ENCODE measurements around the gene COLQ. TPM values are rescaled to one million over a fixed set of nuclear protein-coding genes. Genes with fewer than 3 reads are reported as not detected.

COLQ gene
- total RNA-seq, 5 donors from 2014 or later (not counting 1 experiment from before 2014, with no cell fraction given) = 5.1 to 11.4 (median 7.2) TPM

- H3K4me1 Mint-ChIP-seq = peaks cover 0 to 12% (median 0%) of the 10 kb centered on the region in 3 donors
- Histone ChIP-seq H3K4me1 (ENCODE audit: control insufficient read depth in 1 of 2, extremely low read depth in 1 of 2, insufficient read depth in 2 of 2, low read length in 2 of 2) (peaks cover 0 to 3% of the 10 kb centered on the region in 2 experiments), H3K4me3 (ENCODE audit: control insufficient read depth in 1 of 2, extremely low read depth in 1 of 2, low read length in 1 of 2) (no peak overlapping the region), H3K9me3 (no peaks in the 10 kb centered on the region), H3K27me3 (replicated peaks in 1 of 2; ENCODE audit: control insufficient read depth in 2 of 2, extremely low read depth in 1 of 2, insufficient read depth in 2 of 2, low read length in 1 of 2) (no peaks in the 10 kb centered on the region), H3K36me3 (ENCODE audit: control insufficient read depth in 2 of 2, extremely low read depth in 1 of 2, insufficient read depth in 1 of 2, low read length in 1 of 2) (no peaks in the 10 kb centered on the region), H3K27ac (ENCODE audit: low read length) (no peak overlapping the region)
- H3K4me3 Mint-ChIP-seq = no peak overlapping the region
- H3K36me3 Mint-ChIP-seq = peaks cover 3% of the 10 kb centered on the region
- ChIA-PET CTCF (no interaction called here), POLR2A (no interaction called here)
- ATAC-seq (replicated peaks in 1 of 4) (no peak), DNase-seq (no peak)
- 80% methylated on average over 1 of the region's 4 CpGs for WGBS (ENCODE audit: insufficient coverage)
- H3K27ac Mint-ChIP-seq = no peak overlapping the region
- H3K27me3 Mint-ChIP-seq = no peaks in the 10 kb centered on the region
- no peaks in the 10 kb centered on the region for H3K9me3 Mint-ChIP-seq
Observed at GRCh38 chr3:15492847-15493360, 28.6 kb downstream of the COLQ start.

GRCh38 chr3:15491143-15491542, 30.4 kb downstream of the COLQ start:
- DNase-seq (no peak), ATAC-seq (replicated peaks in 1 of 4) (no peak)
- peaks cover 0 to 8% of the 10 kb centered on the region in 2 experiments for H3K4me1 ChIP-seq (ENCODE audit: control insufficient read depth in 1 of 2, extremely low read depth in 1 of 2, insufficient read depth in 2 of 2, low read length in 2 of 2)
- Mint-ChIP-seq H3K27ac (no peak overlapping the region), H3K4me1 (peaks cover 0 to 15% (median 0%) of the 10 kb centered on the region in 3 donors), H3K36me3 (peaks cover 13% of the 10 kb centered on the region), H3K4me3 (no peak overlapping the region), H3K27me3 (no peaks in the 10 kb centered on the region), H3K9me3 (no peaks in the 10 kb centered on the region)
- H3K27ac ChIP-seq (ENCODE audit: low read length) = no peak overlapping the region
- POLR2A ChIA-PET = interaction anchor here in 1 of 2 donors (0.7 kb wide), 1 partner anchor 296 kb away, joined by 3 read pairs; no protein-coding TSS in a partner anchor
- H3K27me3 ChIP-seq (replicated peaks in 1 of 2; ENCODE audit: control insufficient read depth in 2 of 2, extremely low read depth in 1 of 2, insufficient read depth in 2 of 2, low read length in 1 of 2) = peaks cover 0 to 5% of the 10 kb centered on the region in 2 experiments
- WGBS (ENCODE audit: insufficient coverage) = 96% methylated on average over 8 of the region's 8 CpGs
- H3K9me3 ChIP-seq = no peaks in the 10 kb centered on the region
- peaks cover 3 to 9% of the 10 kb centered on the region in 2 donors for H3K36me3 ChIP-seq (ENCODE audit: control insufficient read depth in 2 of 2, extremely low read depth in 1 of 2, insufficient read depth in 1 of 2, low read length in 1 of 2)
- no peak overlapping the region for H3K4me3 ChIP-seq (ENCODE audit: control insufficient read depth in 1 of 2, extremely low read depth in 1 of 2, low read length in 1 of 2)
- CTCF ChIA-PET = interaction anchor here in 1 of 2 donors (0.6 kb wide), 1 partner anchor 923 kb away, joined by 3 read pairs; no protein-coding TSS in a partner anchor

- no peak overlapping the region for H3K4me3 Mint-ChIP-seq
- no peak overlapping the region for H3K4me3 ChIP-seq (ENCODE audit: control insufficient read depth in 1 of 2, extremely low read depth in 1 of 2, low read length in 1 of 2)
- no CpG with 5 or more reads among the region's 2 CpGs for WGBS (ENCODE audit: insufficient coverage)
- no peaks in the 10 kb centered on the region for H3K9me3 ChIP-seq
- H3K27me3 Mint-ChIP-seq = no peaks in the 10 kb centered on the region
- H3K27ac ChIP-seq (ENCODE audit: low read length) = no peak overlapping the region
- peaks cover 3 to 9% of the 10 kb centered on the region in 2 donors for H3K36me3 ChIP-seq (ENCODE audit: control insufficient read depth in 2 of 2, extremely low read depth in 1 of 2, insufficient read depth in 1 of 2, low read length in 1 of 2)
- ATAC-seq (replicated peaks in 1 of 4) (no peak), DNase-seq (no peak)
- peaks cover 13% of the 10 kb centered on the region for H3K36me3 Mint-ChIP-seq
- H3K27me3 ChIP-seq (replicated peaks in 1 of 2; ENCODE audit: control insufficient read depth in 2 of 2, extremely low read depth in 1 of 2, insufficient read depth in 2 of 2, low read length in 1 of 2) = peaks cover 0 to 5% of the 10 kb centered on the region in 2 experiments
- ChIA-PET POLR2A (no interaction called here), CTCF (no interaction called here)
- H3K9me3 Mint-ChIP-seq = no peaks in the 10 kb centered on the region
- H3K27ac Mint-ChIP-seq = no peak overlapping the region
- H3K4me1 Mint-ChIP-seq = peaks cover 0 to 13% (median 0%) of the 10 kb centered on the region in 3 donors
- peaks cover 0 to 8% of the 10 kb centered on the region in 2 experiments for H3K4me1 ChIP-seq (ENCODE audit: control insufficient read depth in 1 of 2, extremely low read depth in 1 of 2, insufficient read depth in 2 of 2, low read length in 2 of 2)
Observed at GRCh38 chr3:15490158-15490557, 31.3 kb downstream of the COLQ start.

GRCh38 chr3:15488002-15488401, 33.5 kb downstream of the COLQ start:
- Histone ChIP-seq H3K4me3 (ENCODE audit: control insufficient read depth in 1 of 2, extremely low read depth in 1 of 2, low read length in 1 of 2) (no peak overlapping the region), H3K36me3 (ENCODE audit: control insufficient read depth in 2 of 2, extremely low read depth in 1 of 2, insufficient read depth in 1 of 2, low read length in 1 of 2) (peaks cover 3 to 9% of the 10 kb centered on the region in 2 donors), H3K27me3 (replicated peaks in 1 of 2; ENCODE audit: control insufficient read depth in 2 of 2, extremely low read depth in 1 of 2, insufficient read depth in 2 of 2, low read length in 1 of 2) (peaks cover 0 to 5% of the 10 kb centered on the region in 2 experiments), H3K27ac (ENCODE audit: low read length) (no peak overlapping the region), H3K4me1 (ENCODE audit: control insufficient read depth in 1 of 2, extremely low read depth in 1 of 2, insufficient read depth in 2 of 2, low read length in 2 of 2) (peaks cover 0 to 5% of the 10 kb centered on the region in 2 experiments), H3K9me3 (no peaks in the 10 kb centered on the region)
- ChIA-PET CTCF (no interaction called here), POLR2A (no interaction called here)
- Mint-ChIP-seq H3K27ac (no peak overlapping the region), H3K36me3 (peaks cover 13% of the 10 kb centered on the region), H3K9me3 (no peaks in the 10 kb centered on the region), H3K4me3 (no peak overlapping the region), H3K27me3 (peaks cover 0 to 3% of the 10 kb centered on the region in 2 donors), H3K4me1 (peaks cover 0 to 3% (median 0%) of the 10 kb centered on the region in 3 donors)
- WGBS (ENCODE audit: insufficient coverage) = 100% methylated on average over 1 of the region's 9 CpGs
- no peak for ATAC-seq (replicated peaks in 1 of 4)
- DNase-seq = no peak

- Mint-ChIP-seq H3K36me3 (peaks cover 13% of the 10 kb centered on the region), H3K4me1 (peaks cover 0 to 3% (median 0%) of the 10 kb centered on the region in 3 donors), H3K9me3 (no peaks in the 10 kb centered on the region), H3K27me3 (peaks cover 0 to 3% of the 10 kb centered on the region in 2 donors), H3K4me3 (no peak overlapping the region), H3K27ac (no peak overlapping the region)
- peaks cover 0 to 5% of the 10 kb centered on the region in 2 experiments for H3K4me1 ChIP-seq (ENCODE audit: control insufficient read depth in 1 of 2, extremely low read depth in 1 of 2, insufficient read depth in 2 of 2, low read length in 2 of 2)
- H3K4me3 ChIP-seq (ENCODE audit: control insufficient read depth in 1 of 2, extremely low read depth in 1 of 2, low read length in 1 of 2) = no peak overlapping the region
- H3K27ac ChIP-seq (ENCODE audit: low read length) = no peak overlapping the region
- POLR2A ChIA-PET = no interaction called here
- ATAC-seq (replicated peaks in 1 of 4) (no peak), DNase-seq (no peak)
- H3K27me3 ChIP-seq (replicated peaks in 1 of 2; ENCODE audit: control insufficient read depth in 2 of 2, extremely low read depth in 1 of 2, insufficient read depth in 2 of 2, low read length in 1 of 2) = peaks cover 0 to 5% of the 10 kb centered on the region in 2 experiments
- H3K9me3 ChIP-seq = no peaks in the 10 kb centered on the region
- WGBS (ENCODE audit: insufficient coverage) = 61% methylated on average over 4 of the region's 4 CpGs
- CTCF ChIA-PET = no interaction called here
- H3K36me3 ChIP-seq (ENCODE audit: control insufficient read depth in 2 of 2, extremely low read depth in 1 of 2, insufficient read depth in 1 of 2, low read length in 1 of 2) = peaks cover 3 to 9% of the 10 kb centered on the region in 2 donors
Observed at GRCh38 chr3:15486979-15487378, 34.5 kb downstream of the COLQ start.

- no peak for ATAC-seq (replicated peaks in 1 of 4)
- H3K4me3 ChIP-seq (ENCODE audit: control insufficient read depth in 1 of 2, extremely low read depth in 1 of 2, low read length in 1 of 2) = no peak overlapping the region
- H3K27ac ChIP-seq (ENCODE audit: low read length) = no peak overlapping the region
- H3K36me3 Mint-ChIP-seq = peaks cover 13% of the 10 kb centered on the region
- CTCF ChIA-PET = no interaction called here
- H3K4me3 Mint-ChIP-seq = no peak overlapping the region
- DNase-seq = no peak
- H3K36me3 ChIP-seq (ENCODE audit: control insufficient read depth in 2 of 2, extremely low read depth in 1 of 2, insufficient read depth in 1 of 2, low read length in 1 of 2) = peaks cover 3 to 9% of the 10 kb centered on the region in 2 donors
- peaks cover 0 to 5% of the 10 kb centered on the region in 2 experiments for H3K4me1 ChIP-seq (ENCODE audit: control insufficient read depth in 1 of 2, extremely low read depth in 1 of 2, insufficient read depth in 2 of 2, low read length in 2 of 2)
- no peak overlapping the region for H3K27ac Mint-ChIP-seq
- peaks cover 0 to 3% (median 0%) of the 10 kb centered on the region in 3 donors for H3K9me3 Mint-ChIP-seq
- POLR2A ChIA-PET = no interaction called here
- H3K27me3 ChIP-seq (replicated peaks in 1 of 2; ENCODE audit: control insufficient read depth in 2 of 2, extremely low read depth in 1 of 2, insufficient read depth in 2 of 2, low read length in 1 of 2) = peaks cover 0 to 5% of the 10 kb centered on the region in 2 experiments
- H3K27me3 Mint-ChIP-seq = peaks cover 0 to 3% of the 10 kb centered on the region in 2 donors
- H3K4me1 Mint-ChIP-seq = peaks cover 0 to 3% (median 0%) of the 10 kb centered on the region in 3 donors
- WGBS (ENCODE audit: insufficient coverage) = no CpG with 5 or more reads among the region's 2 CpGs
- no peaks in the 10 kb centered on the region for H3K9me3 ChIP-seq
Observed at GRCh38 chr3:15486020-15486419, 35.5 kb downstream of the COLQ start.

Data from T-cell (primary cell).